Activated T-cell treated with anti-CD3 and anti-CD28 coated beads, Interleukin-2, amount 50 U/mL, for 48 hours (primary cell): ENCODE measurements around the gene AZI2.
A peak's percentile ranks its signal among the peaks of the same experiment; 100 is the strongest.

Source experiments
- DNase-seq, 2 experiments: peaks; one replicate each; pipeline ENCODE4 v3.0.0-alpha.2; 2020

AZI2 gene, protein sequence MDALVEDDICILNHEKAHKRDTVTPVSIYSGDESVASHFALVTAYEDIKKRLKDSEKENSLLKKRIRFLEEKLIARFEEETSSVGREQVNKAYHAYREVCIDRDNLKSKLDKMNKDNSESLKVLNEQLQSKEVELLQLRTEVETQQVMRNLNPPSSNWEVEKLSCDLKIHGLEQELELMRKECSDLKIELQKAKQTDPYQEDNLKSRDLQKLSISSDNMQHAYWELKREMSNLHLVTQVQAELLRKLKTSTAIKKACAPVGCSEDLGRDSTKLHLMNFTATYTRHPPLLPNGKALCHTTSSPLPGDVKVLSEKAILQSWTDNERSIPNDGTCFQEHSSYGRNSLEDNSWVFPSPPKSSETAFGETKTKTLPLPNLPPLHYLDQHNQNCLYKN

DNA sequence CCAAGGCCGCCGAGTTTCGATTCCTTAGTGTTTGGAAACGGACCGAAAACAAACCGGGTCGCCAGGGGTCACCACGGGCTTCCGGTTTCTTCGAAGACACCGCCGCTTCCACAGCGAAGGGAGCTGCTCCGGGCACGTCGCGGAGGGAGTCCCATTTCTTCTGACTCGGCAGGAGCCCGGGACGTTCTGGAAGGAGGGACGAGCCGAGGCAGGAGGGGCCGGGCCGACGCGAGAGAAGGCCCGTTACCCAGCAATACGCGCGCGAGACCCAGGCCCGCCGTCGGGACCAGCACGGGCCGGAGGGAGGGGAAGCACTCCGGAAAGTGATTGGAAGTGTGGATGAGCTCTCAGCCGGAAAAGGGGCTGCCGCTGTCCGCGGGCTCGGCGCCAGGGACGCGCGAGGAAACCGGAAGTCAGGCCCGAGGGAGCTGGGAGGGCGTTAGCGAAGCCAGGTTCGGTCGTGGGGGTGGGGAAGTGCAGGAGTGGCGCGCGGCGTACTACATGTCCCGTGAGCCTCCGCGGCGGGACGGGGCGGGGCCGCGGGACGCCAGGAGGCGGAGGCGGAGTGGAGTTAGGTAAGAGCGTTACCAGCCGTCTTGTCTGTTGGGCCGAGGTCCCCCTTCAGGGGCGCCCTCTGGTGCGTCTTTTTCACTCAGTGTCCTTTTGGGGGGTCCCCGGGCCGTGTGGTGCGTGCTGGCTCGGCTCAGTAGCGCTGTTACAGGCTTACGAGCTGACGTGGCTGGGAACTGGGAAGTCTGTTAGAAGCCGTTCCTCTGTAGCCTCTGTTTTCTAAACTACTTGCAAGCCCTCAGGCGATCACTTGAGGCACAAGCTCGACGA lies at the start of gene AZI2, which contains the start of gene ZCWPW2:
Gene AZI2, minus strand, starts transcription at position 196 of the 840 bp plus-strand sequence. CDS start 8,207 bp downstream, outside the sequence.
Gene ZCWPW2, plus strand, starts transcription at position 93 of the 840 bp plus-strand sequence. CDS start 64,348 bp downstream, outside the sequence.
- DNase-seq = peak; percentile 93 to 95

DNA sequence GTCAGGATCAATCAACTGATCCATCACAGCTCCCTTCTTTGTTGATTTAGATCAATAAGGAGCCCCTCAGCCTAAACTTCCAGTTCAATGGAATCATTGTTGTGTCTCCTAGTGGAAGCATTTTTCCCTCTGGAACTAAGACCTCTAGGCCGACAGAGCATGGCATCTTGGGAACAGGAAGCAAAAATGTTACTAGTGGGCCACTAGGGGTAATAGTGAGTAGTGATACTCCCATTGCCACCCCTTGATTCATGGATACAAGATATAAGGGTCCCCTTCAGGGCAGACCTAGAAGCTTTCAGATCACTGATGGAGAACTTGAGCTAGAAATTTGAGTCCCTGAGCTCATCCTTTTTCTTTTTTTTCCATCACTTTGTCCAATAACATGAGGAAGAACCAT lies 40.4 kb upstream of the AZI2 start:
- no peak for DNase-seq

DNA sequence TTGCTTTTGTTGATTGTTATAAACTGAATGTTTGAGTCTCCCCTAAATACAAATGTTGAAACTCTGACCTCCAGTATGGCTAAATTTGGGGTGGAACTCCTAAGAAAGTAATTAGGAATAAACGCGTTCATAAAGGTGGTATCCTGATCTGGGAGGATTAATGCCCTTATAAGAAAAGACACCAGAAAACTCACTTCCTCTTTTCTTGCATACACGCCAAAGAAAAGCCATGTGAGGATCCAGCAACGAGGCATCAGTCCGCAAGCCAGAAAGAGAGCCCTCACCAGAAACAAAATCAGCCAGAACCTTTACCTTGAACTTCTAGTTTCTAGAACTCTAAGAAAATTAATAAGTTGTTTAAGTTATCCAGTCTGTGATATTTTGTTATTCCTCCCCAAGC lies 37.4 kb upstream of the AZI2 start:
- DNase-seq = no peak

DNA sequence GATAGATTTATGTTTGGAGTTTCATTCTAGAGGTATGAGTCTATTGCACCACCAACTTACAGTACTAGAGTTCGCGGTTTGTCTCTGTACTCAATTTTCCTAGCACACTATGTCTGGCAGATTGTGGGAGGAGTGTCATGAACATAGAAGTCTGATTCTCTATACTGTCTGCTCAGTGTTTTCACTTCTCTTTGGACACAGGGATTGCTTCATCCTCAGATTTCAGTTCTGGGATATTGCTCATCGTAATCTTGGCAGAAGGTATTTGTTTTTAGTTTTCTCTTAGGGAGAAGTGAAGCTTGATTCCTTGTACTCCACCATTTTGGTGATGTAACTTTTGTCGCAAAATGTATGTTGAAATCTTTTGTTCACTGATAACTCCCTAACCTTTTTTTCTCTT lies 27.8 kb upstream of the AZI2 start:
- no peak for DNase-seq

DNA sequence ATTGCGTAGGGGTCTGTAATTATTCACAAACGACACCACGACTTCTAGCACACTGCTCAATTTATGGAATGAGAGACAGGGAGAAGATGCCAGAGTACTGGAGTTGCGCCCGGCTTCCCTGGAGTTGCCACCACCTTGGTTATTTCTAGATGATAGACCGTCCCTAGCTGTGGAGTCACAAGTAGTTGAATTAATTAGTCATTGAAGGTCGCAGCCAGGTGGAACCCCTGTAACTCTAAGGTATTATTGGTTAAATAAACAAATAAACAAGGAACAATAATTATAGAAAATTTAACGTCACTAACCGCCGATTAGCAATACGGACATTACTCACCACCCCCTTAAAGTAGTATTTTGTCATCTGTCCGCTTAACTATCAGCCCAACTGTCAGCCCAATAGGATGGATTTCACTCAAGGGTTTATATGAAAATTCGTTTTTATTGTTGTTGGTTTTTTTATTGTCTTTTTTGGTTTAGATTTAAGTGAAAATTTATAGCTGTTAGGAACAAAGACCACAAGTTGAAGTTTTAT lies 911 bp upstream of the AZI2 start:
- no peak for DNase-seq

DNA sequence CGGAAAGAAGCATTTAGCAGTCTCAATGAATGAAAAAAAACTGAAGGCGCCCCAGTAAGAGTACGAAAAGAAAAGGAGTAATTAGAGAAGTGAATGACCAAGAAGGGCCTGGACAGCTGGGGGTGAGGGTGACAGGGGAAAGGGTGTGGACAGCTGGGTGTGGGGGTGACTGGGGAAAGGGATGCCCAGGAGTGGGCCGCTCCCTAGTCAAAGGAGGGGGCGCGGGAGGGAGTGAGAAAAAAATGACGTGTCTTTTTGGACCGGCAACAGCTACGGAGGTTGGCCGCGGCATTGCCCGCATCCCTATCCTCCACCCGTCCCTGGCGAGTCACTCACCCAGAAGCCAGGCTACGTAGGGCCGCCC lies 377 bp downstream of the AZI2 start:
- DNase-seq = no peak

DNA sequence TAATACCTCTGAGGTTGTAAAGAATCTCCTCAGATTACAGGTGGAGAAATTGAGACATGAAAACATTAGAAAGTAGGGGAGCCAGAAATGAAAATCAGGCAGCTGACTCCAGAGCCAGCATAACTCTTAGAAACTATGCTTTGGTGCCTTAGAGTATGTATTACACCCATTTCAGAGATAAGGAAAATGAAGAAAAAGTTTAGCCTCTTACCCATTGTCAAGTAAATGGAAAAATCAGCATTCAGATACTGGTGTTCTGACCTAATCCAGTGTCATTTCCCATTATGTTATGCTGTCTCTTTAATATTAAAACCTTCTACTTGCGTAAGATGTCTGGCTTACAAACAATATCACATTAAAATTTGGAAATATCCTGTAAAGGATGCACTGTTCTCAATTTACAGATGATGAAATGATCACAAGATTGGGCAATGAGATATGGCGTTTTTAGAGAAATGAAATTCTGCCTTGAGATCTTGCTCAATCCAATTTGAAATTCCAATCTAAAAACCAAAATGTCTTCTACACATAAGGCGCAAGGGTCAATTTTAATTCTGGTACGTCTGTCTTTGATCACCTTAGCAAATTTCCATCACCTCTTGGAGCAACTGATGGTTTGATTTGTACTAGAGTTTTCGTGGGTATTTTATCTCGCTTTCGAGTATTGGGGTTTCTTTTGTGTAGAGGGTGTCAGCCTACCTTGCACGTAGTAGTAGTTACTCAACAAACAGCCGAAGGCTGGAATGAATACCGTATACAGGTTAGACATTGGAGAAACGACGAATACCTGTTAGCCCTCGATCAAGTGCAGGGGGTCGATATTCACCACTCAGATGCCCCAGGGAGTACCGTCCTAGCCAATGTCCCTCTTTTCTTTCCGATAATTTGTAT lies 1.0 kb downstream of the AZI2 start:
- DNase-seq = no peak

DNA sequence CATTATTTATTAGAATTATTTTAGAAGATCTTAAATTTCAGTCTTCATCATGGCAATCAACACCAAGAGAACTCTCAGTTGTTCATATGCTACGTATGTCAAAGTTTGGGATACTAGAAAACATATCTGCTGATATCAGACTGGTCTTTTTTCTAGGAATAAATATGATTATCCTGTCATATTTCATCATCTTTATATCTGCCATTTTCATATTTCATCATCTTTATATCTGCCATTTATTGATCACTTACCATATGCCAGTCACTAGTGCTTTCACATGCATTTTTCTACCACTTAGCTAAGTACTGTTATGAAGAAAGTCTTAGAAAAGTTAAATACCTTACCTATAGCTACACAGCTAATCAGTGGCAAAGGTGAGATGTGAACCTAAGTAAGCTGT lies 2.9 kb downstream of the AZI2 start:
- no peak for DNase-seq

DNA sequence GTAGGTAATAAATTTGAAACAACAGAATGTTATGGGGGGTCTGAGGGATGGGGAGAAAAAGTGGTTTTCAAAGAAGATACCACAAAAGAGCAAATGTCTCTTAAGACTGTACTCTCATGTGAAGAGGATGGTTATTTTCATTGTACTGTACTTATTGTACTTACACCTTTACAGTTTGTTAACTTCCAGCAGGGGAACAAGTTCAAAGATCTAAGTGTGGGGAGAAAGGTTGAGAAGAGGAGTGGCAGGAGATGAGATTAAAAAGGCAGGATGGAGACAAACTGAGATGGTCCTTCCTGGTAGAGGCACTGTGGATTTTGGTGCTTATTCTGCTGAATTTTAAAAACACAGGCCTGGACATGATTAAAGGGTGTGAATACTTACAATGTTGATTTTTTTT lies 5.5 kb downstream of the AZI2 start:
- DNase-seq = no peak

DNA sequence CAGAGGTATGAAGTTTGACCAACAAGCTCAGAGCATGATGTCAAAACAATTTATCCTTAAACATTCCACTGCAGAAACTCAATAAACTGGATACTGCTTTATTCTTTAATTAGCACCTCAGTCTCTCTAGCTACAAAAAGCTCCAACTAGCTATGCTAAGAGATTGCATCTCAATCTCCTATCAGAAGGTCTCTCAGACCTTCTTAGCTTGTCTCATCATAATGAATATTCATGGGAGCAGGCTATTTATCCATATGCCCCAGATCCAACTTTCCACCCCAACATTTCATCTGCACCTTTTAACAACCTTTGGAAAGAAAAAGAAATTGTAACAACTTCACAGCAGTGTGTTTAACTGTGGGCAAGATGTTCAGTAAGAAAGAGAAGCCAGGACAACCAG lies 11.4 kb downstream of the AZI2 start:
- DNase-seq = no peak

DNA sequence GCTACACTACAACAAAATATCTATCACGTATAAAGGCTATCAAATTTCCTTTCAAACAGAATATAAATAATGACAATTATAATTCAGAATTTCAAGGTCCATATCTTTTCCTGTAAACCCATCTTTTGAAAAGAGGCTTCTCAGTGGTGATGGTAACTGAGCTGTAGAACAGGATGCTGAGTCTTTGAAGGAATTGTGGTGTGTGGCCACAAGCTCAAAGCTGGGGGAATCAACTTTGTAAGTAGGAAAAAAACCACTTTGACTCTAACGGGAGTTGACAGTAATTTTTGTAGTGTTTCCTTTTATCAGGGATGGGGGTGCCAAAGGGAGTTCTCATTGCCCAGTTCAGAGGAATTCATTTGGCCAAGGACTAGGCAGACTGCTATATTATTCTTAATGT lies 13.4 kb downstream of the AZI2 start:
- DNase-seq = no peak

DNA sequence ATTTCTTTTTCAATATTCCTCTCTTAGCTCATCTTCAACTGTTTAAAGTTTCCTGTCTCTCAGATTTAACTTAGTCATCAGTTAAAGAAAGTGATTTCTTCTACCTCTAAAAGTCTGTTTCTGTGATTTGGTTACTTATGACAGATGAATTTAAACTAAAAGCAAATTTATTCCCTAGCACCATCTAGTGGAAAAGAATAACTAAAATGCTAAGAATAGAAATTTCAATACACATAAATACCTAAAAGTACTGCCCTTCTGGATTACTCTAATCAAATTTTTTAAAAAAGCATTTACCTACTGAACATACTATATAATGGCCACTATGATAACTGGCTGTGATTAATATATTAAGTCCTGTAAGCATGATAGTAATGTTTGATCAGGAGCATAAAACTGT lies 14.1 kb downstream of the AZI2 start:
- no peak for DNase-seq

DNA sequence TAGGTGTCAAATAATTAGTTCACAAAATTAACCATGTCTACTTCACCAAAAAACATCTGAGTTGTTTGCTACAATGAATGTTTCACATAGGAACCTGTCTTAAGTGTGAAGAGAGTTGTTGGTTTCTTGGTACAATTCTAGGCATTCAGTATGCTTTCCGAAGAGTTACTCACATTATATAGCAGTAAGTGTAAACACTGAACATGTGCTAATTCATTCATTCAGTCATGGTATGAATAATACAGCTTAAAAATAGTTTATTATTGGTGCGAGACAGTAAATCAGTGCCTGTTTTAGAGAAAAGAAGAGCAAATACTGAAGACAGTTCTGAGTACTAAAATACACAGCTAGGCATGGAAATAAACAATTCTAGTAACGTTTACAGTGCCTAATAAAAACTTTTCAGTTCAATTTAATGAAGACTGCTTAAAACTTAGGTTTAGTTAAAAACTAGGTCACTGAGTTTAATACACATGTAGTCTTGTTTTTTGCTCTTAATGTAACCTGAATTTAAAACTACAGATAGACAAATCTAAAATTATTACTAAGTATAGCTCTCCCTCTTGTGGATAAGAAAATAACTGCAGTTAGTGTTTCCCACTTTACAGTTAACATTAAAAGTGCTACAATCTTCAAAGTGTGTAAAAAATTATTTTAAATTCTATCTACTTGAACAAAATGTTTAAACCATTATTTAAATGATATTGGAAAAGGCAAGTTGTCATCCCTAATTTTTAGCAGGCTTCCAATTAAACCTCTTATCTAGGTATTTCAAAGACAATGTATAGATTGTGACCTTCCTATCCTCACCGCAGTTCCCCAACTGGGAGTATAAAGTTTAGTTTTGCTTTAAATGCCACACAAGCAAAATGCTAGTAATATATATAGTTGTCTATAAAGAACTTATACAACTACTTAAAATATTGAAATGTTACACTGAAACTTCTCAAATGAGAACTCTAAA lies 20.2 kb downstream of the AZI2 start:
- DNase-seq = no peak

DNA sequence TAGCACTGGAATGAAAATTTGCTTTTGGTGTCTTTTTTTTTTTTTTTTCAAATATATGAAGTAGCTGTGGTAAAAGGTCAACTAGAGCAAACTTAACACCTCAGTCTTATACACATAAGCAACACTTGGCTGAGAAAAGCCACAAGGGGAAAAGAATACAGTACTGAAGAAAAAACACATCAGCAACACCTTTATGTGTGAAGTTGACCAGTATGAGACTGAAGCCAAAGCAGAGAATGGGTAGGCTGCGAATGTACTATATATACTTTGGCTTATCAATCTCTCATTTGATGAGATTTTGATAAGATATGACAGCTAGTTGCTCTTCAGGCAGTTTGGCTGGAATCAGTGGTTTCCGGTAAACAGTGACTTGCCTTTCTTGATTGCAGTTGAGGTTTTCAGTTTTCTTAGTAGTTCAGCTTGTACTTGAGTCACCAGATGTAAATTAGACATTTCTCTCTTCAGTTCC lies 22.1 kb downstream of the AZI2 start:
- DNase-seq = peak in 1 of 2 experiments; percentile 34

DNA sequence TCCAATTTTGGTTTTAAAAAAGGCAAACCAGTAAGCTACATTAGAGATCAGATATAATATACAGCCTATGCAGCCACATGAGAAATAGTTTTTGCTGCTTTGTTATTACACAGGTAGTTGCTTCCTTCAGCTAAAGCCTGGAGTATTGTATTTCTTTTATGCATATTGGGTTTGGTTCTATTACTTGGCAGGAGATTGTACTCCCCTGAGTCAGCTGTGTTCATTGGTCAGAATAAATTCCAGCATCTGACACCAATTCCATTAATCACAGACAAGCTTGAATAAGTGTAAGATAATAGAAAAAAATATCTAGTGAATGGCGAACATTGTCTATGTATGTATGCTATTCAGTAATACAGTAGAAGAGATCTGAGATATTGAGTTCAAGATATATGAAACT lies 26.2 kb downstream of the AZI2 start:
- no peak for DNase-seq

DNA sequence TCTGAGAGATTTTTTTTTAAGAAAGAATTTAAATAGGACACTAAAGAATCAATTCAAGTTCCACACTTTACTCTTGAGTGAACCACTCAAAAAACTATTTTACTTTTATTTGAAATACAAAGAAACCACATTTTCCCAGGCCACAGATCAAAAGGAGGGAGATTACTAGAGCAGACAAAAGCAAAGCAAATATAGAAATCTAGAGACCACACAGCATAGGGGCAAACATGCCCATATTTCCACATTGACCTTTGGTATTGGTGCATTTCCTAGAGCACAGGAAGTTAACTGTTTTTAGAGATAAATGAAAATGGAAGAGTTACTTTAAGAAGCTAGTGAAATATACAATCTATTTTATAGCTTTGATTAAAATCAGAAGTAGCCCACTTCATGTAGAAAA lies 27.6 kb downstream of the AZI2 start:
- no peak for DNase-seq

DNA sequence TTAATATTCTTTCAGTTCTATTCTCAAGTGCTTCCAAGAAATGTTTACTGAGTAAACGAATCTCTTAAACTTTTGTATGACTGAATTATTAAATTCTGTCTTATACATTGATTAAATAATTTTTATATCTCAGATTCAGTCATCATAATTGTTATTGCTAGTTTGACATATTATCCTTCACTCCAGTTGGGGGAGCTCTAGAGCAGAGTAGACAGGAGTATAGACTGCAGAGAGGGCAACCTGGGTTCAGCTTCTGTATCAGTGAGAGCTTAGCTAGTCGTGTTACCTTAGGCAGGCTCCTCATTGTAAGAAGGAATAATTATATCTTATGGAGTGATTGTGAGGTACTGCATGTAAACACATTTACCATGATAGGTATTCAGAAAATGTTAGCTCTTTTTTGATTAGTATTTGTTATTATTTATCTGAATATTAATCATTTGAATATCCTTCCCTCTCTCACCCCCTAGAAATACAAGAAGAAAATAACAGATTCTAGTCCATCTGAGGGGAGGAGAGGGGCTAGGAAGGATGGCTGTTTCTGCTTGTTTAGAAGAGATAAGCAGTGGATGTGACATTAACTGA lies 31.1 kb downstream of the AZI2 start:
- DNase-seq = no peak

DNA sequence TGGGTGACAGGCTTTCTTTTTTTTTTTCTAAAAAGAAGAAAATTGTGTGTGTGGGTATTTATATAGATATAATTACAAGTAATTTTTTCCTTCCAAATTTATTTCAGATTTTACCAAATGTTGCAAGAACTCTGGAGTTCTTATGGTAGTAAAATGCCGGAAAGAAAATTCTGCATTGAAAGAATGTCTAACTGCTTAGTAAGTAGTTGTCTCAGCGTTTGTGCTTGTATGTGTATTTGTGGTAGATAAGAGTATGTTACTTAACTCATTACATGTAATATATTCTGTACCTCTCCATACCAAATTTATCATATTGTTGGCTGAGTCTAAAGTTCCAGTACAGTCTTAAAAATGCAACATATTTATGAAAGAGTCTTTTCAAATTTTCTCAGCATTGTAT lies 32.4 kb downstream of the AZI2 start:
- no peak for DNase-seq

DNA sequence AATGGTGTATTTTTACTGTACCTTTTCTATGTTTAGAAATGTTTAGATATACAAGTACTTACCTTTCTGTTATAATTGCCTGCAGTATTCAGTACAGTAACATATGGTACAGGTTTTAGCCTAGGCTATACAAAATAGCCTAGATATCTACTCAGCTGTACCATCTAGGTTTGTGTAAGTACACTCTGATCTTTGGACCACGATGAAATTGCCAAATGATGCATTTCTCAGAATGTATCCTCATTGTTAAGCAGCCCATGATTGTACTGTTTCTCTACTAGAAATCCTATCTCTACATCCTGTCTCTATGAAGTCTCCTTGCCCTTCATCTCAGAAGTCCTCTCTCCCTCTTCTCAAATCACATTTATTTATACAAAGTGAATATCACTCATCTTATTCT lies 32.9 kb downstream of the AZI2 start:
- DNase-seq = no peak

DNA sequence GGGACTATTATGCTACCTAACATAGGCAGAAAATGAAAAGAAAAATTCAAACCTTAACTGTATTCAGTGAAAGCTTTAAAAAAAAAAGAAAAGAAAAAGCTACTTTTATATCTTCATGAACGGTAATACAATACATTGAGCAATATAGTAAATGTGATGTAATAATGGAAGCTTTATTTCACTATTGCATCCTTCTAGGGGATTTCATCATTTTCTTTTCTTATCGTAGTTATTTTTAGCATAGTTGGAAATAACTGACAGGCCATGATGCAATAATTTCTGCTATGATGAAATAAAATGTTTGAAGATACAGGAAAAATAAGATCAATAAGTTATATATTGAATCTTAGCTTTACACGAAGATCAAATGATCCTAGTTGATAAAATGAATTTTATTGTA lies 40.4 kb downstream of the AZI2 start:
- no peak for DNase-seq

DNA sequence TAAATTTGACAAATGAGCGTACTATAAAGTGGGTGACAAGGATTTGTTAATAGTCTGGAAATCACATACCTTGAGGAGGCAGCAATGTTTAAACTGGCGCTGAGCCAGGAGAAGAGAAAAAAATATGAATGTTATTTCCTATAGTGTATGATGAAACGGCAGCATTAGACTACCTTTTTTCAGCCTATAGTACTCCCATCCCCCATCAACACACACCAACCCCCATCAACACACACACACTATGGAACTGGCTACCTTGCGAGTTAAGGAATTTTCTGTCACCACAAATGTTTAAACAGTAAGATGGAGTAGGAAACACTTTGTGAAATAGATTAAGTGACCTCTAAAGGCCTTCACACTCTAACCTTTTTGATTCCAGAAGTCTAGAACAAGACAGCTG lies 46.9 kb downstream of the AZI2 start:
- no peak for DNase-seq
